Measurements from ENCODE around the gene GABRR3.

DNA sequence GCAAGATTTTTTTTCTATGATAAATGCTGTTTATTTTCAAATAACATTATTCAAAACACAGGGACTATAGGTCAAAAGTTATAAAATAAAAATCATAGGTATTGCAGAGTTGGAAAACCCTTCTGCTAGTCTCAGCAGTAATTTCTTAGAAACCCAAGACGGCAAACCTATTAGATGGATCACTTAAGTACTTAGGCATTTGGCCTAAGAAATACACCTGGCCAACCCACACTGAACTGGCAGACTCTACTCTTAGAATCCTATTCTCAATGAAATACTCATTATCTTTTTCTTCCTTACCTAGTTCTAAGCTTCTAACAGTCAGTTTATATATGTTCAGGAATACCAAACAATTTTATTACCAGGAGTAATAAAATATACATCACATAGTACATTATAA lies 32.4 kb downstream of the GABRR3 start:
- no peak for TF ChIP-seq POLR2A (IDR thresholded peaks at IDR 0.05)
- no peak for TF ChIP-seq EP300 (IDR thresholded peaks at IDR 0.05)
- TF ChIP-seq, protein P1, sequence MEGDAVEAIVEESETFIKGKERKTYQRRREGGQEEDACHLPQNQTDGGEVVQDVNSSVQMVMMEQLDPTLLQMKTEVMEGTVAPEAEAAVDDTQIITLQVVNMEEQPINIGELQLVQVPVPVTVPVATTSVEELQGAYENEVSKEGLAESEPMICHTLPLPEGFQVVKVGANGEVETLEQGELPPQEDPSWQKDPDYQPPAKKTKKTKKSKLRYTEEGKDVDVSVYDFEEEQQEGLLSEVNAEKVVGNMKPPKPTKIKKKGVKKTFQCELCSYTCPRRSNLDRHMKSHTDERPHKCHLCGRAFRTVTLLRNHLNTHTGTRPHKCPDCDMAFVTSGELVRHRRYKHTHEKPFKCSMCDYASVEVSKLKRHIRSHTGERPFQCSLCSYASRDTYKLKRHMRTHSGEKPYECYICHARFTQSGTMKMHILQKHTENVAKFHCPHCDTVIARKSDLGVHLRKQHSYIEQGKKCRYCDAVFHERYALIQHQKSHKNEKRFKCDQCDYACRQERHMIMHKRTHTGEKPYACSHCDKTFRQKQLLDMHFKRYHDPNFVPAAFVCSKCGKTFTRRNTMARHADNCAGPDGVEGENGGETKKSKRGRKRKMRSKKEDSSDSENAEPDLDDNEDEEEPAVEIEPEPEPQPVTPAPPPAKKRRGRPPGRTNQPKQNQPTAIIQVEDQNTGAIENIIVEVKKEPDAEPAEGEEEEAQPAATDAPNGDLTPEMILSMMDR (IDR thresholded peaks at IDR 0.05) = no peak
